Psoas muscle (tissue), 8 donors: ENCODE results near the gene ARHGAP21. TPM values are rescaled to one million over a fixed set of nuclear protein-coding genes. Genes with fewer than 3 reads are reported as not detected.

Experiments used
- ATAC-seq, 4 donors: fragments of 200-7000 bp; cut with Tn5 transposase; one replicate each; pipeline ENCODE4 v1.9.1; 2020; ENCODE audit warnings: moderate library complexity in 3 of 4, mild to moderate bottlenecking in 2 of 4
- DNase-seq, 2 donors: peaks; one replicate each; pipeline ENCODE4 v3.0.0-alpha.2; 2020
- H3K27ac ChIP-seq: fragments of 200-600 bp; one replicate; pipeline ENCODE4 v1.8.0; 2022
- H3K27me3 ChIP-seq, 3 donors: fragments of 200-600 bp in 1 of 3; one replicate each; pipeline versions ENCODE4 v1.6.1 to v1.8.0; 2013 to 2022; ENCODE audit warnings: low read length in 2 of 3, mild to moderate bottlenecking in 2 of 3, moderate library complexity in 1 of 3; ENCODE audit not compliant: insufficient read depth in 3 of 3
- H3K36me3 ChIP-seq, 2 donors: fragments of 200-600 bp in 1 of 2; one replicate each; pipeline versions ENCODE4 v1.6.1 to v1.8.0; 2013 to 2022; ENCODE audit warnings: low read depth in 1 of 2, mild to moderate bottlenecking in 1 of 2, moderate library complexity in 1 of 2; ENCODE audit not compliant: insufficient read depth in 1 of 2
- H3K4me1 ChIP-seq: fragments of 200-600 bp; one replicate; pipeline ENCODE4 v1.8.0; 2022
- H3K4me3 ChIP-seq: fragments of 200-600 bp; one replicate; pipeline ENCODE4 v1.8.0; 2022; ENCODE audit warnings: mild to moderate bottlenecking
- H3K9me3 ChIP-seq: fragments of 200-600 bp; one replicate; pipeline ENCODE4 v1.8.0; 2022
- CTCF ChIP-seq: fragments of 200-600 bp; IDR thresholded peaks from one replicate; pipeline ENCODE4 v1.8.0; 2022; ENCODE audit warnings: antibody characterized with exemption
- WGBS, 3 donors: extraction: QIAGEN DNeasy Blood & Tissue Kit; methylation state at CpG; one replicate each; pipeline versions ENCODE4 v1.1.6 to v1.1.7; 2013; 5-methylcytosine and 5-hydroxymethylcytosine counted together
- intact Hi-C, 2 donors: fragments of 100-400 bp; cut with DNase I; formaldehyde crosslinking; loops; one replicate each; pipeline versions ENCODE4 v1.11.0 to v1.14.2; 2022
- polyA plus RNA-seq, 3 donors: library from polyadenylated mRNA; stranded (reverse); fragments of 200-250 nt; gene quantifications; one replicate each; pipeline ENCODE4 v1.2.3, GENCODE V29; 2013
- total RNA-seq, 4 donors: library from RNA; stranded (reverse); fragmentation: NEBNext Ultra II Directional in 2 of 4; extraction: Animal tissue kit (Norgen Biotek cat#: 25700) in 2 of 4; gene quantifications; one replicate each; pipeline versions ENCODE4 v1.2.1 to v1.2.4, GENCODE V29; 2021 to 2023
- donor health status: healthy with polysubstance abuse.
- donor health status: DM: no; HTN: no; CAD: no; lungs with moderate emphysema.
- donor health status: Bipolar disorder and iron deficiency.
- donor health status: healthy.
- donor health status: DM: yes; HTN: yes; CAD: no.
- donor health status: DM: no; HTN: no; CAD: no.
- donor health status: DM: no; HTN: no; CAD: no.
- donor health status: DM: yes; HTN: yes; CAD: no.

Gene ARHGAP21
- total and polyA plus RNA-seq, 7 donors = 16.1 to 44.7 (median 34.2) TPM

- peak; percentile 93 to 94 (median 93) for ATAC-seq
- 1 to 2% (median 1%) methylated on average over 37 to 52 of the region's 52 CpGs for WGBS, 3 donors
- peak overlapping the region; percentile 99 for H3K27ac ChIP-seq
- no peaks in the 10 kb centered on the region for H3K27me3 ChIP-seq
- no peaks in the 10 kb centered on the region for H3K36me3 ChIP-seq
- intact Hi-C loops = loop anchor here (2.0 to 10.0 kb wide), 6 partner anchors 37 to 360 kb away; partner anchors contain the start of genes ENKUR (in 2 of the 2) and THNSL1 (in 2 of the 2)
- H3K4me1 ChIP-seq = peaks cover 14% of the 10 kb centered on the region
- no peak for TF ChIP-seq CTCF
- H3K4me3 ChIP-seq = peak overlapping the region; percentile 91
- peak; percentile 97 to 98 for DNase-seq
- no peaks in the 10 kb centered on the region for H3K9me3 ChIP-seq
These were observed 918 bp upstream of the ARHGAP21 start for GRCh38 chr10:24724381-24725228.

GRCh38 chr10:24723386-24723787 is 300 bp downstream of the ARHGAP21 start:
- no peaks in the 10 kb centered on the region for H3K27me3 ChIP-seq
- H3K4me3 ChIP-seq = peak overlapping the region; percentile 91
- WGBS, 3 donors = 0% methylated on average over 1 to 66 of the region's 70 CpGs
- DNase-seq (peak in 1 of 2 donors; percentile 53), ATAC-seq (peak in 1 of 4 donors; percentile 6)
- H3K36me3 ChIP-seq = no peaks in the 10 kb centered on the region
- peak overlapping the region; percentile 99 for H3K27ac ChIP-seq
- TF ChIP-seq CTCF = no peak
- peaks cover 24% of the 10 kb centered on the region for H3K4me1 ChIP-seq
- intact Hi-C loops = loop anchor here (5.0 to 10.0 kb wide), 5 partner anchors 36 to 361 kb away; partner anchors contain the start of genes ENKUR (in 1 of the 2) and THNSL1 (in 1 of the 2)
- H3K9me3 ChIP-seq = no peaks in the 10 kb centered on the region

GRCh38 chr10:24722676-24723385 is 856 bp downstream of the ARHGAP21 start:
- 0 to 1% (median 0%) methylated on average over 43 to 84 of the region's 84 CpGs for WGBS, 3 donors
- peaks cover 30% of the 10 kb centered on the region for H3K4me1 ChIP-seq
- no peaks in the 10 kb centered on the region for H3K9me3 ChIP-seq
- DNase-seq = peak; percentile 68 to 80
- peak overlapping the region; percentile 99 for H3K27ac ChIP-seq
- TF ChIP-seq CTCF = no peak
- H3K27me3 ChIP-seq = no peaks in the 10 kb centered on the region
- H3K36me3 ChIP-seq = no peaks in the 10 kb centered on the region
- intact Hi-C loops = loop anchor here (5.0 to 10.0 kb wide), 5 partner anchors 36 to 362 kb away; partner anchors contain the start of genes ENKUR (in 1 of the 2) and THNSL1 (in 1 of the 2)
- ATAC-seq = peak; percentile 34 to 47 (median 40)
- peak overlapping the region; percentile 91 for H3K4me3 ChIP-seq

GRCh38 chr10:24722131-24722675 is 1.5 kb downstream of the ARHGAP21 start:
- TF ChIP-seq CTCF = no peak
- intact Hi-C loops = loop anchor here (5.0 to 10.0 kb wide), 5 partner anchors 35 to 363 kb away; partner anchors contain the start of genes ENKUR (in 1 of the 2) and THNSL1 (in 1 of the 2)
- WGBS, 3 donors = 1 to 6% (median 2%) methylated on average over 19 of the region's 19 CpGs
- ATAC-seq = no peak
- Histone ChIP-seq H3K27ac (peak overlapping the region; percentile 99), H3K9me3 (no peaks in the 10 kb centered on the region), H3K36me3 (no peaks in the 10 kb centered on the region), H3K27me3 (no peaks in the 10 kb centered on the region), H3K4me1 (peaks cover 36% of the 10 kb centered on the region), H3K4me3 (peak overlapping the region; percentile 91)
- no peak for DNase-seq
